ENCODE measurements around the gene GSTM5. TPM values are rescaled to one million over a fixed set of nuclear protein-coding genes. Genes with fewer than 3 reads are reported as not detected.
"Not testable (repeated sequence)": the region's sequence is repeated elsewhere in the genome, so short reads cannot be mapped to it uniquely, and the experiment has no call there.

Gene GSTM5
- total and polyA plus RNA-seq, 12 donors, result 0.48 to 10.5 (median 3.3) TPM

- 83 to 95% (median 89%) methylated on average over 6 of the region's 6 CpGs for WGBS, 4 donors
- no peak for DNase-seq
- Histone ChIP-seq H3K4me3 (no peak overlapping the region), H3K4me1 (replicated peaks in 1 of 2) (no peaks in the 10 kb centered on the region), H3K36me3 (replicated peaks in 1 of 2) (no peaks in the 10 kb centered on the region), H3K27me3 (no peaks in the 10 kb centered on the region), H3K27ac (no peak overlapping the region), H3K9me3 (replicated peaks in 1 of 3) (no peaks in the 10 kb centered on the region)
- TF ChIP-seq, protein P1, sequence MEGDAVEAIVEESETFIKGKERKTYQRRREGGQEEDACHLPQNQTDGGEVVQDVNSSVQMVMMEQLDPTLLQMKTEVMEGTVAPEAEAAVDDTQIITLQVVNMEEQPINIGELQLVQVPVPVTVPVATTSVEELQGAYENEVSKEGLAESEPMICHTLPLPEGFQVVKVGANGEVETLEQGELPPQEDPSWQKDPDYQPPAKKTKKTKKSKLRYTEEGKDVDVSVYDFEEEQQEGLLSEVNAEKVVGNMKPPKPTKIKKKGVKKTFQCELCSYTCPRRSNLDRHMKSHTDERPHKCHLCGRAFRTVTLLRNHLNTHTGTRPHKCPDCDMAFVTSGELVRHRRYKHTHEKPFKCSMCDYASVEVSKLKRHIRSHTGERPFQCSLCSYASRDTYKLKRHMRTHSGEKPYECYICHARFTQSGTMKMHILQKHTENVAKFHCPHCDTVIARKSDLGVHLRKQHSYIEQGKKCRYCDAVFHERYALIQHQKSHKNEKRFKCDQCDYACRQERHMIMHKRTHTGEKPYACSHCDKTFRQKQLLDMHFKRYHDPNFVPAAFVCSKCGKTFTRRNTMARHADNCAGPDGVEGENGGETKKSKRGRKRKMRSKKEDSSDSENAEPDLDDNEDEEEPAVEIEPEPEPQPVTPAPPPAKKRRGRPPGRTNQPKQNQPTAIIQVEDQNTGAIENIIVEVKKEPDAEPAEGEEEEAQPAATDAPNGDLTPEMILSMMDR (IDR thresholded peaks at IDR 0.05), result no peak
- TF ChIP-seq POLR2A (IDR thresholded peaks at IDR 0.05), result no peak
- intact Hi-C loops (cut with DNase I), result no loop called here
These were observed 38.9 kb downstream of the GSTM5 start for GRCh38 chr1:109750920-109751319.

- Histone ChIP-seq H3K27me3 (no peaks in the 10 kb centered on the region), H3K36me3 (replicated peaks in 1 of 2) (no peaks in the 10 kb centered on the region), H3K27ac (no peak overlapping the region), H3K4me1 (replicated peaks in 1 of 2) (no peaks in the 10 kb centered on the region), H3K4me3 (no peak overlapping the region), H3K9me3 (replicated peaks in 1 of 3) (no peaks in the 10 kb centered on the region)
- DNase-seq, result peak in 2 of 7 donors; percentile 4 to 33
- intact Hi-C loops (cut with DNase I), result no loop called here
- WGBS, 4 donors, result 88 to 96% (median 91%) methylated on average over 12 of the region's 12 CpGs
- TF ChIP-seq, protein P1 (IDR thresholded peaks at IDR 0.05), result no peak
- TF ChIP-seq POLR2A (IDR thresholded peaks at IDR 0.05), result no peak
These were observed 39.6 kb downstream of the GSTM5 start for GRCh38 chr1:109751531-109752260.

DNA sequence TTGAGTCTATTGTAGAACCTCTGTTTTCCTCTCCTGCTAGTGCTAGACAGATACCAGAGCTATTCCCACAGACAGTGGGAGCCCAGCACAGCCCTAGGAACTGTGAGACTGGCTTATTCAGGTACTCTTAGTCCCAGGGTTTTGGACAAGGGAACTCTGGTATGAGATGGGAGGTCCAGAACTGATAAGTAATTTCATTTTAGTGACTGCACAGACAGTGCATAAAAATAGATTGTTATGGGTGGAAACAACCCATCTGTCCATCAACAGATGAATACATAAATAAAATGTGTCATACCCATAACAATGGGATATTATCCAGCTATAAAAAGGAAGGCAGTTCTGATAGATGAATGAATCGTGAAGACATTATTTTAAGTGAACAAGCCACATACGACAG, 42.7 kb downstream of the GSTM5 start:
- no peaks in the 10 kb centered on the region for H3K36me3 ChIP-seq (replicated peaks in 1 of 2)
- no peak for DNase-seq
- intact Hi-C loops (cut with DNase I), result no loop called here
- no peaks in the 10 kb centered on the region for H3K27me3 ChIP-seq
- no peak overlapping the region for H3K4me3 ChIP-seq
- no peak overlapping the region for H3K27ac ChIP-seq
- H3K9me3 ChIP-seq (replicated peaks in 1 of 3), result no peaks in the 10 kb centered on the region
- H3K4me1 ChIP-seq (replicated peaks in 1 of 2), result no peaks in the 10 kb centered on the region
- WGBS, 4 donors, result 74 to 81% (median 78%) methylated on average over 2 of the region's 2 CpGs
- TF ChIP-seq, protein P1 (IDR thresholded peaks at IDR 0.05), result no peak
- no peak for TF ChIP-seq POLR2A (IDR thresholded peaks at IDR 0.05)

GRCh38 chr1:109756325-109756724, 44.3 kb downstream of the GSTM5 start:
- WGBS, 4 donors, result 86 to 93% (median 90%) methylated on average over 5 of the region's 5 CpGs
- H3K4me3 ChIP-seq; H3K36me3 ChIP-seq (replicated peaks in 1 of 2); H3K27me3 ChIP-seq; intact Hi-C loops (cut with DNase I); H3K4me1 ChIP-seq (replicated peaks in 1 of 2); H3K9me3 ChIP-seq (replicated peaks in 1 of 3); H3K27ac ChIP-seq: not testable (repeated sequence)
- DNase-seq, result peak in 2 of 7 donors; percentile 5 to 37

Measured in adrenal gland (tissue), 12 donors.